BLaER1 (cell line): ENCODE measurements around the gene NXF3.

ENCODE experiments used
- H3K27ac ChIP-seq: shearing (Covaris generic); formaldehyde crosslinking; 2 replicates; pipeline ENCODE4 v1.8.1; 2022
- H3K27me3 ChIP-seq: shearing (Covaris generic); formaldehyde crosslinking; 2 replicates; pipeline ENCODE4 v1.8.1; 2022
- H3K36me3 ChIP-seq: shearing (Covaris generic); formaldehyde crosslinking; 2 replicates; pipeline ENCODE4 v1.8.1; 2022
- H3K4me1 ChIP-seq: shearing (Covaris generic); formaldehyde crosslinking; 2 replicates; pipeline ENCODE4 v1.8.1; 2022
- H3K4me2 ChIP-seq: shearing (Covaris generic); formaldehyde crosslinking; 2 replicates; pipeline ENCODE4 v1.8.1; 2022
- H3K4me3 ChIP-seq: shearing (Covaris generic); formaldehyde crosslinking; 2 replicates; pipeline ENCODE4 v1.8.1; 2022
- H3K9ac ChIP-seq: shearing (Covaris generic); formaldehyde crosslinking; 2 replicates; pipeline ENCODE4 v1.8.1; 2022
- H3K9me3 ChIP-seq: shearing (Covaris generic); formaldehyde crosslinking; 2 replicates; pipeline ENCODE4 v1.8.1; 2022
- H4K20me1 ChIP-seq: shearing (Covaris generic); formaldehyde crosslinking; 2 replicates; pipeline ENCODE4 v1.8.1; 2022
- Cebpa-rat ChIP-seq: shearing (Covaris generic); IDR thresholded peaks from 2 replicates; pipeline ENCODE4 v1.8.1; 2022

The NXF3 gene

GRCh38 chrX:103101299-103102042 lies 8.5 kb upstream of the NXF3 start:
- no peak overlapping the region for H3K4me3 ChIP-seq
- peaks cover 23% of the 10 kb centered on the region for H3K9me3 ChIP-seq
- no peaks in the 10 kb centered on the region for H3K36me3 ChIP-seq
- no peak overlapping the region for H3K27ac ChIP-seq
- H3K4me2 ChIP-seq: no peak overlapping the region
- H3K9ac ChIP-seq: no peak overlapping the region
- H4K20me1 ChIP-seq: no peaks in the 10 kb centered on the region
- no peak for TF ChIP-seq Cebpa-rat
- no peaks in the 10 kb centered on the region for H3K4me1 ChIP-seq
- no peaks in the 10 kb centered on the region for H3K27me3 ChIP-seq

GRCh38 chrX:103100484-103100883 lies 7.5 kb upstream of the NXF3 start:
- H3K4me2 ChIP-seq: no peak overlapping the region
- no peak overlapping the region for H3K27ac ChIP-seq
- no peak overlapping the region for H3K4me3 ChIP-seq
- no peak for TF ChIP-seq Cebpa-rat
- no peaks in the 10 kb centered on the region for H3K36me3 ChIP-seq
- peaks cover 13% of the 10 kb centered on the region for H3K9me3 ChIP-seq
- no peaks in the 10 kb centered on the region for H4K20me1 ChIP-seq
- H3K9ac ChIP-seq: no peak overlapping the region
- H3K4me1 ChIP-seq: no peaks in the 10 kb centered on the region
- no peaks in the 10 kb centered on the region for H3K27me3 ChIP-seq

- TF ChIP-seq Cebpa-rat: no peak
- Histone ChIP-seq H3K27ac (no peak overlapping the region), H3K4me2 (no peak overlapping the region), H3K9ac (no peak overlapping the region), H3K36me3 (no peaks in the 10 kb centered on the region), H3K4me1 (no peaks in the 10 kb centered on the region), H3K27me3 (no peaks in the 10 kb centered on the region), H3K4me3 (no peak overlapping the region), H3K9me3 (peaks cover 5% of the 10 kb centered on the region; the same call in 1 of the 2 replicates), H4K20me1 (no peaks in the 10 kb centered on the region)
These were observed 6.7 kb upstream of the NXF3 start for GRCh38 chrX:103099691-103100090.

GRCh38 chrX:103098488-103098887 lies 5.5 kb upstream of the NXF3 start:
- Histone ChIP-seq H3K4me2 (no peak overlapping the region), H3K4me1 (no peaks in the 10 kb centered on the region), H4K20me1 (no peaks in the 10 kb centered on the region), H3K9ac (no peak overlapping the region), H3K27ac (no peak overlapping the region), H3K36me3 (no peaks in the 10 kb centered on the region), H3K9me3 (no peaks in the 10 kb centered on the region; the same call in 1 of the 2 replicates), H3K4me3 (no peak overlapping the region), H3K27me3 (no peaks in the 10 kb centered on the region)
- no peak for TF ChIP-seq Cebpa-rat

- Histone ChIP-seq H3K27me3 (0 out of 2 replicates have a peak, but pooled peaks cover 4% of the 10 kb centered on the region), H3K4me2 (no peak overlapping the region), H3K9ac (no peak overlapping the region), H3K4me3 (no peak overlapping the region), H3K9me3 (no peaks in the 10 kb centered on the region), H3K36me3 (no peaks in the 10 kb centered on the region), H4K20me1 (no peaks in the 10 kb centered on the region), H3K4me1 (no peaks in the 10 kb centered on the region), H3K27ac (no peak overlapping the region)
- no peak for TF ChIP-seq Cebpa-rat
These were observed 11.9 kb downstream of the NXF3 start for GRCh38 chrX:103081051-103081450.

- Histone ChIP-seq H3K27ac (no peak overlapping the region), H3K27me3 (no peaks in the 10 kb centered on the region), H3K4me3 (no peak overlapping the region), H3K36me3 (no peaks in the 10 kb centered on the region), H3K4me1 (no peaks in the 10 kb centered on the region), H3K9ac (no peak overlapping the region), H3K4me2 (no peak overlapping the region), H4K20me1 (no peaks in the 10 kb centered on the region), H3K9me3 (no peaks in the 10 kb centered on the region)
- no peak for TF ChIP-seq Cebpa-rat
These were observed 19.5 kb downstream of the NXF3 start for GRCh38 chrX:103073467-103073866.

GRCh38 chrX:103066606-103067005 lies 26.3 kb downstream of the NXF3 start:
- Histone ChIP-seq H3K4me1 (no peaks in the 10 kb centered on the region), H3K27ac (no peak overlapping the region), H4K20me1 (no peaks in the 10 kb centered on the region), H3K9ac (no peak overlapping the region), H3K27me3 (no peaks in the 10 kb centered on the region), H3K4me2 (no peak overlapping the region), H3K4me3 (no peak overlapping the region), H3K36me3 (no peaks in the 10 kb centered on the region), H3K9me3 (peaks cover 7% of the 10 kb centered on the region; the same call in 1 of the 2 replicates)
- TF ChIP-seq Cebpa-rat: no peak

GRCh38 chrX:103063918-103064434 lies 29.0 kb downstream of the NXF3 start, which contains the start of gene BEX1:
BEX1 (minus strand) TSS chrX:103064171; CDS start chrX:103063274, 897 bp downstream.
- Histone ChIP-seq H3K27ac (no peak within 1 kb of the TSS), H3K4me2 (no peak within 1 kb of the TSS), H3K27me3 (no peaks in the 10 kb centered on the region), H3K4me3 (no peak within 1 kb of the TSS), H3K9me3 (peaks cover 7% of the 10 kb centered on the region; the same call in 1 of the 2 replicates), H4K20me1 (no peaks in the 10 kb centered on the region), H3K4me1 (no peaks in the 10 kb centered on the region), H3K9ac (no peak within 1 kb of the TSS), H3K36me3 (no peaks in the 10 kb centered on the region)
- TF ChIP-seq Cebpa-rat: no peak

GRCh38 chrX:103063191-103063845 lies 29.6 kb downstream of the NXF3 start:
- Histone ChIP-seq H3K36me3 (no peaks in the 10 kb centered on the region), H3K4me1 (no peaks in the 10 kb centered on the region), H3K27ac (no peak overlapping the region), H3K4me3 (no peak overlapping the region), H3K9me3 (peaks cover 7% of the 10 kb centered on the region; the same call in 1 of the 2 replicates), H4K20me1 (no peaks in the 10 kb centered on the region), H3K9ac (no peak overlapping the region), H3K27me3 (no peaks in the 10 kb centered on the region), H3K4me2 (no peak overlapping the region)
- TF ChIP-seq Cebpa-rat: no peak

GRCh38 chrX:103061486-103061885 lies 31.5 kb downstream of the NXF3 start:
- Histone ChIP-seq H4K20me1 (no peaks in the 10 kb centered on the region), H3K9me3 (peaks cover 7% of the 10 kb centered on the region; the same call in 1 of the 2 replicates), H3K9ac (no peak overlapping the region), H3K36me3 (no peaks in the 10 kb centered on the region), H3K4me1 (no peaks in the 10 kb centered on the region), H3K27ac (no peak overlapping the region), H3K4me2 (no peak overlapping the region), H3K4me3 (no peak overlapping the region), H3K27me3 (no peaks in the 10 kb centered on the region)
- no peak for TF ChIP-seq Cebpa-rat
